HG02943 (cell line): ENCODE measurements around the gene RRAS2.

Experiments used
- ATAC-seq: cut with Tn5 transposase; IDR thresholded peaks from one replicate; pipeline ENCODE4 v1.9.1; 2021; ENCODE audit warnings: mild to moderate bottlenecking, low read depth, moderate library complexity; ENCODE audit not compliant: unreplicated experiment

RRAS2 gene

DNA sequence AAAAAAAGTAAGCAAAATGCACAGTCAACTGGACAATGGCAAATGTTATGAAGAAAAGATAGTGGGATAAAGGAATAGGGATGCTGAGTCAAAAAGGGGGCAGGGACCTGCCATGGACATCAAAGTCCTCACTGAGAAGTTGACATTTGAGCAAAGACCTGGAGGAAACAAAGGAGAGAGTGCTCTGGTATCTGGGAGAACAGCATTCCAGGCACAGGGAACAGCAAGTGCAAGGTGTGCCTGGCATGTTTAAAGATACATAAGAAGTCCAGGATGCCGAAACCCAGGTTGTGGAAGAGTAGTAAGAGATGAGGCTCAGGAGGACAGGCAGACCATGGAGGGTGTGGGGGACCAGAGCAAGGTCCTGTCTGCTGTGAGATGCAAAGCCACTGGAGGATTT, 123.3 kb downstream of the RRAS2 start:
- no peak for ATAC-seq

DNA sequence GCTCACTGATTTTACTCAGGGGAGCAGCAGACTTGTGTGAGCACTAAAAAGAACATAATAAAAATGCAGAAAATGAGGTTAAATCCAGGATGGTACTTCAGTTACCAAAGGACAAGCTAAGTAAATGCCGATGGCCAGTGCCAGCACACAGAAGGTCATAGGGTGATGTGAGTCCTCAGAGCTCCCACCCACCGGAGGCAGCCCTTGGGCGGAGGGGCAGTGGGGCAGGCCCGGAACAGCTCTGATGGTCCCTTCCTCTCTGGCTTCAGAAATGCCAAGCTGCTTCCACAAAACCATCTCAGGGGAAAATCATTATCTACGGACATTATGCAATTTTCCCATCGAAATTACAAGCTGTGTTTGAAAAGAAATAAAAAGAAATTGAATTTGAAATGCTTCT, 124.5 kb downstream of the RRAS2 start:
- ATAC-seq, result no peak

DNA sequence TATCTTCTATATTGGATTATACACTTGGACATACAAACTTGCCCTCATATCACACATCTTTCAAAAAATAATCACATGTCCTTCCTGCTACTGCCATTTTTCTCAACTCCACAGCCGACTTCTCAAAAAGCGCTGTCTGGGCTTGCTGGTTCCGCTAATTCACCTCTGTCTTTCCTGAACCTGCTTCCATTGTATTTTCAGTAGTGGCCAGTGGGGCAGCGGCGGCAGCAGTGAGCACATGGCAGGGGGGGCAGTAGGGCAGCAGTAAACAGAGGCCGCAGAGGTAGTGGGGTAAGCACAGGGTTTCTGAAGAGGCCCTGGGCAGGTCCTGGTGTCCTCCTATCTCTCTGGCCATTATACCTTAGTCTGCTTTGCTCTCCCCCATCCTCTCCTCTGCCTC, 126.3 kb downstream of the RRAS2 start:
- ATAC-seq, result no peak

DNA sequence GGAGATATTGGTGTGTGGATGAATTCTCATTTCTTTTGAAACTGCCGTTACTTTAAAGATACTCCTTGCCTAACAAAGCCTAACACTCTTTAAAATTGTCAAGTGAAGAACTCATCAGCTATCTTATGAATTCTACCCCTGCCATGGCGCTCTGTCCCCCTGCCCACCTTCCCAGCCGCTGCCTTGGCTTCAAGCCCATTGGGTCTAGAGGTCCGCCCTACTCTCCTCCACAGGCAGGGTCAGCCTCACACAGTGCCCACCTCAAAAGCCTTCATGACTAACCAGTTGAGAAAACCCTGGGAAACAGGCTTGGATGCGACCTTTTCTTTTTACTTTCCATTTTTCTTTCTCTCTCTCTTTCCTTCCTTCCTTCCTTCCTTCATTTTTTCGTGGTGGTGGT, 128.6 kb downstream of the RRAS2 start:
- no peak for ATAC-seq

DNA sequence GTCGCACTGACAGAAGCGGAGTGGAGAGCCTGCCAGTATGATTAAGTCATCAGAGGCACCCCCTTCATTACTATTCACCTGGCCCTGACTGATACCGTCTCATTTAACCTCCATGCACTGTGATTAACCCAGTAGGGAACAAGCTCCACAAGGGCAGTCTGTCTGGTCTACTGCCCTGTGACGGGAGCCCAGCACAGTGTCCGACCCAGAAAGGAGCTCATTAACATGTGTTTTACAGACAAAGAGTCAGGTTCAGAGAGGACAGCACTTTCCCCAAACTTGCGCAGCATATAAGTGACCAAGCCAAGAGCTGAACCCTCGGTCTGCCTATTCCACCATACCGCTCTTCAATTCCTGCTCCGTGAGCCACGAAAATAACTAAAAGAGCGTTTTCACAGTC, 129.5 kb downstream of the RRAS2 start:
- no peak for ATAC-seq

DNA sequence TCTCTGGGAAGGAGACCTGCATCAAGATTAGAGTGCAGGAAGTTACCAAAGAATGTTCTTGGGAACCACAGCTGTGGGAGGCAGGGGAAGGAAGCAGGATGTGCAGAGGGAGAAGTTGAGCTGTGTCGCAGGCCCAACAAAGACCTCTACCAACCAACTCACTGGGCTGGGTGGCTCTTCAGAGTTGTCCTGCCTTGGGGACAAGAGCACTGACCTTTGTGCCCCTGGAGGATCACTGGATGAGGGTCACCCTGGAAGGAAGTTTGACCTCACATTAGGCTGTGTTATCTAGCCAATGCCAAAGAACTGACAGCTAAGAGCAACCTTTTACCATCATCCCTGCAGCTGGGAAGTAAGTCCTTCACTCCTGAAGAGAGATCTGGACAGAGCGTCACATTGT, 130.6 kb downstream of the RRAS2 start:
- ATAC-seq, result no peak
